OCI-LY3 (cell line): ENCODE results near the gene ZNF267.

Source experiments
- H2AFZ ChIP-seq: fragments of 200-600, 300-600 bp; shearing (Covaris generic); 2 replicates; pipeline ENCODE4 v1.6.0; 2014; ENCODE audit warnings: antibody characterized with exemption, low read depth, low read length
- H3K27ac ChIP-seq: fragments of 200-600, 300-600 bp; sonication (generic); 2 replicates; pipeline ENCODE4 v1.5.1; 2014; ENCODE audit warnings: mild to moderate bottlenecking, low read length, moderate library complexity, mixed read lengths
- H3K27me3 ChIP-seq: fragments of 200-600, 300-600 bp; sonication (generic); 2 replicates; pipeline ENCODE4 v1.6.1; 2014; ENCODE audit warnings: low read depth, low read length, mixed read lengths
- H3K36me3 ChIP-seq: fragments of 200-600, 300-600 bp; sonication (generic); replicated peaks from 2 replicates; pipeline ENCODE3; 2014; ENCODE audit warnings: low read depth, low read length, mixed read lengths
- H3K4me1 ChIP-seq: fragments of 300-600, 200-600 bp; sonication (generic); 2 replicates; pipeline ENCODE4 v1.6.1; 2014; ENCODE audit warnings: low read length, mixed read lengths
- H3K4me2 ChIP-seq: fragments of 200-600, 300-600 bp; sonication (generic); 2 replicates; pipeline ENCODE4 v1.6.1; 2014; ENCODE audit warnings: low read length, mixed read lengths
- H3K4me3 ChIP-seq: fragments of 300-600, 200-600 bp; sonication (generic); 2 replicates; pipeline ENCODE4 v1.5.1; 2014; ENCODE audit warnings: antibody characterized with exemption, mild to moderate bottlenecking, low read length, moderate library complexity
- H3K79me2 ChIP-seq: fragments of 300-600, 200-600 bp; shearing (Covaris generic); 2 replicates; pipeline ENCODE4 v1.6.1; 2014; ENCODE audit warnings: mild to moderate bottlenecking, low read length, mixed read lengths
- H3K9ac ChIP-seq: fragments of 300-600, 200-600 bp; shearing (Covaris generic); 2 replicates; pipeline ENCODE4 v1.6.0; 2014; ENCODE audit warnings: mild to moderate bottlenecking, low read length, moderate library complexity
- H3K9me3 ChIP-seq: fragments of 200-600, 300-600 bp; shearing (Covaris generic); 2 replicates; pipeline ENCODE4 v1.6.1; 2014; ENCODE audit warnings: low read length, mixed read lengths; ENCODE audit not compliant: insufficient read depth
- H4K20me1 ChIP-seq: fragments of 200-600, 300-600 bp; sonication (generic); 2 replicates; pipeline ENCODE4 v1.6.1; 2016; ENCODE audit warnings: low read length, mixed read lengths; ENCODE audit not compliant: insufficient read depth
- CTCF ChIP-seq: fragments of 200-600, 300-600 bp; sonication (generic); IDR thresholded peaks from 2 replicates; pipeline ENCODE4 v1.5.1; 2014; ENCODE audit warnings: antibody characterized with exemption, low read length, low read depth
- EZH2phosphoT487 ChIP-seq: fragments of 200-600 bp; shearing (Covaris generic); IDR thresholded peaks from 2 replicates; pipeline ENCODE4 v1.6.1; 2018; ENCODE audit warnings: antibody characterized with exemption, mixed run types, low read depth

ZNF267 gene

GRCh38 chr16:31872201-31872600 lies 1.4 kb upstream of the ZNF267 start:
- H3K27ac ChIP-seq = no peak overlapping the region
- H3K9ac ChIP-seq = no peak overlapping the region
- TF ChIP-seq CTCF (no peak), EZH2phosphoT487 (no peak)
- peaks cover 21% of the 10 kb centered on the region for H3K36me3 ChIP-seq
- H3K4me3 ChIP-seq = no peak overlapping the region
- no peaks in the 10 kb centered on the region for H3K9me3 ChIP-seq
- no peak overlapping the region for H3K4me2 ChIP-seq
- H3K4me1 ChIP-seq = peaks cover 50% of the 10 kb centered on the region
- H2AFZ ChIP-seq = no peak overlapping the region
- no peaks in the 10 kb centered on the region for H3K27me3 ChIP-seq
- peaks cover 40% of the 10 kb centered on the region for H3K79me2 ChIP-seq
- peaks cover 26% of the 10 kb centered on the region for H4K20me1 ChIP-seq

DNA sequence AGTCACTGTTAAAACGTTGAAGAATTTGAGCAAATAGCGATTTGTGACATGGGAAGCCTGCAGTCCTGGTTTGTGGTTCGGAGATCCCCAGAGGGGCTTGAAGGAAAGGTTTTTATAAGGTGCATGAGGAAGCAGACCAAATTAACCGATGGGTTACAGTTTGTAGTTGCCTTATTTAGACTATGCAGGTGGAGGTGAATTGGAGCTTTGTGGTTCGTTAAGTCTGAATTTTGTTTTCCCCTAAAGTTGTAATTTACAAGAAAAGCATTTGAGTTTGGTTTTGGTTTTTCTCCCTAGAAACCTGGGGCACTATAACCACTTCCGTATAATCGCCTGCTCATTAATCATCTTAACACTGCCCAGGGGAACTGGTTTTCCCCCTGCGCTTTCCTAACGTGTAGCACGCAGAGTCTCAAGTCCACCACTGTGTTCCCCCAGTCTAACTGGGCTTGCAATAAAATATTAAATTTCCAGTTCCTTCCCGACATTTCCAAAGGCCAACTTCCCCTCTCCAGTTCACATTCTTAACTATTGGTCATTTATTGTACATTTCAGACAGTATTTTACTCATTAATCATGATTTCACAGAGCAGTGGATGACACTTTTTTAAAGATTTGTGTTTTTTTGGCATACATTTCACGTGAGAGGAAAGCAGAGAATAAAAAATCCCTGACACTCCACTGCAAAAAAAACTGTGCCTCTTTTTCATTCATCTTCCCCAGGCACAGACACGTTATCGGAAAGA lies 932 bp downstream of the ZNF267 start:
- Histone ChIP-seq H3K79me2 (peaks cover 63% of the 10 kb centered on the region), H3K27me3 (no peaks in the 10 kb centered on the region), H3K4me3 (peak overlapping the region; percentile 91), H3K9ac (peak overlapping the region; percentile 92), H3K27ac (peak overlapping the region; percentile 94), H3K36me3 (peaks cover 40% of the 10 kb centered on the region), H3K4me1 (peaks cover 63% of the 10 kb centered on the region), H3K4me2 (peak overlapping the region; percentile 98), H2AFZ (no peak overlapping the region), H3K9me3 (0 out of 2 replicates have a peak, but pooled peaks cover 5% of the 10 kb centered on the region), H4K20me1 (peaks cover 47% of the 10 kb centered on the region)
- TF ChIP-seq CTCF (no peak), EZH2phosphoT487 (peak; percentile 71; the same call in 1 of the 2 replicates)

DNA sequence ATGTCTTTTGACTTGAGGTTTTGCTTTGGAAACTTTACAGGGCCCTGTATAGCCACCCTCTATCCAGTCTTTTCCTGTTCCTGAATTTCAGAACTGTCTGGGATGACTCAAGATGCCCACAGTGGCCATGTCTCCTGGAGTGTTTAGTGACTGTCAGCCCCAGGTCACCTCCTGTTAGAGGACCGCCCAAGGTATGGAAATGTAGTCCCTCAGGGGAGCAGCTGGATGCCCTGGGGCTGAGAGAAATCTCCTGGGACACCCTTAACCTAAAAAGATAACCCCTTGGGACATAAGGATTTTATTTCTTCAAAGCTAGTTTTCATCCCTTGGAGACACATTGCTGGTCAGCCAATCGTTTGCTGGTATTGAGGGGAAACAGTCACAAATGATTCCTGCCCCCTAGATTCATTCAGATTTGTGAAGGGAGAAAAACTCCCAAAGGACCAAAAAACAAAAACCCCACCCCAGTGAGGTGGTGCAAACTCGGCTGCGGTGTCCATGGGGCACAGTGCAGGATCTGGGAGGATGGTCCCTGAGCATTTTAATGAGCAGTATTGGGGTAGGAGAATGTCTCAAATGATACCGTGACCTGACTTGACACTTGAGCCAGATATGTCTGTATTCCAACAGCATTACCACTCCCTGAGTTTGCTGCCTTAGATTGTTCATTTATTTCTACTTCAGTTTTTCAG lies 1.7 kb downstream of the ZNF267 start:
- Histone ChIP-seq H3K36me3 (peaks cover 47% of the 10 kb centered on the region), H3K27me3 (no peaks in the 10 kb centered on the region), H3K4me1 (peaks cover 63% of the 10 kb centered on the region), H3K9ac (peak overlapping the region; percentile 92), H3K4me3 (peak overlapping the region; percentile 91), H3K9me3 (peaks cover 5% of the 10 kb centered on the region; the same call in 1 of the 2 replicates), H3K79me2 (peaks cover 71% of the 10 kb centered on the region), H2AFZ (no peak overlapping the region), H3K4me2 (peak overlapping the region; percentile 98), H3K27ac (peak overlapping the region; percentile 94), H4K20me1 (peaks cover 54% of the 10 kb centered on the region)
- TF ChIP-seq CTCF (no peak), EZH2phosphoT487 (no peak)

GRCh38 chr16:31875928-31876547 lies 2.4 kb downstream of the ZNF267 start:
- Histone ChIP-seq H3K27ac (peak overlapping the region; percentile 94), H3K4me3 (peak overlapping the region; percentile 91), H2AFZ (no peak overlapping the region)

More at GRCh38 chr16:31875928-31876547, 2.4 kb downstream of the ZNF267 start:
- Histone ChIP-seq H3K27me3 (no peaks in the 10 kb centered on the region), H3K4me1 (peaks cover 60% of the 10 kb centered on the region), H4K20me1 (peaks cover 61% of the 10 kb centered on the region), H3K4me2 (peak overlapping the region; percentile 98), H3K36me3 (peaks cover 53% of the 10 kb centered on the region), H3K9ac (peak overlapping the region; percentile 92), H3K9me3 (peaks cover 5% of the 10 kb centered on the region; the same call in 1 of the 2 replicates), H3K79me2 (peaks cover 78% of the 10 kb centered on the region)
- TF ChIP-seq EZH2phosphoT487 = no peak
- no peak for TF ChIP-seq CTCF
